Suppressor macrophage (primary cell): Measurements from ENCODE around the gene AKAP1.

Source experiments
- DNase-seq, 4 experiments: peaks; one replicate each; pipeline ENCODE4 v3.0.0-alpha.2; 2020 to 2022

Gene AKAP1

GRCh38 chr17:57132663-57133062, 47.6 kb downstream of the AKAP1 start:
- DNase-seq, result no peak

- DNase-seq, result no peak
These were observed 48.4 kb downstream of the AKAP1 start for GRCh38 chr17:57133486-57133885.

DNA sequence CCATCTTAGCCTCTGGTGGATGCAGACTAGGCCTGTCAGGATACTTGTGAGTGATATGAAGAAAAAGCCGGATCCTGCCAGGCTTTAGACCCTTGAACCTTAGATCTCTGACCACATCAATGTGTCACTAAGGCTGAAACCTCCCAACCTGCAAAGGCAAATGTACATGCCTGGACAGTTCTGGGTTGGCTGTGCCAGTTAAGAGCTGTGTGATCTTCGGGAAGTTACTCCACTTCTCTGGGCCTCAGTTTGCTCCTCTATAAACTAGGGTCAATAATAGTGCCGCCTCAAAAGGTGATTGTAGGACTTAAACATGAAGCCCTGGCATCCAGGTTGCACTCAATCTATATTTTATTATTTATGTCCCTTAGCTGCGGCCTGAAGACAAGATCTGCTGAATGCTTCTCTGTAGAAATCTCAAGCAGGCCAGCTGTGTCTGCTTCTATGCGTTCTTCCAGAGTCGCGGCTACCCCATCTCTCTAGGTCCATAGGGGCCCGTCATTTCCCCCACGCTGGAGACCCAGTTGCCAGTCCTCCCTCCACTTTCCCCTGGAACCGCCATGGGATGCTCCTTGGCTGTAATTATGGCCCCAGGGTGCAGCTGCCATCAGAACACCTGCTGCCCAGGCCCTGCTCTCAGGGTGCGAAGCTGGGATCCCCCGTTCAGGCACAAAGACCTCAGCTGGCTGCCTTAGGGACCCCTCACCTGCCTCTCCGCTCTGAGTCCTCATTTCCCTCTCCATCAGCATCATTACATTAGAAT, 50.2 kb downstream of the AKAP1 start:
- DNase-seq, result no peak

GRCh38 chr17:57135789-57136291, 50.8 kb downstream of the AKAP1 start:
- DNase-seq, result peak; percentile 82 to 93 (median 90)

DNA sequence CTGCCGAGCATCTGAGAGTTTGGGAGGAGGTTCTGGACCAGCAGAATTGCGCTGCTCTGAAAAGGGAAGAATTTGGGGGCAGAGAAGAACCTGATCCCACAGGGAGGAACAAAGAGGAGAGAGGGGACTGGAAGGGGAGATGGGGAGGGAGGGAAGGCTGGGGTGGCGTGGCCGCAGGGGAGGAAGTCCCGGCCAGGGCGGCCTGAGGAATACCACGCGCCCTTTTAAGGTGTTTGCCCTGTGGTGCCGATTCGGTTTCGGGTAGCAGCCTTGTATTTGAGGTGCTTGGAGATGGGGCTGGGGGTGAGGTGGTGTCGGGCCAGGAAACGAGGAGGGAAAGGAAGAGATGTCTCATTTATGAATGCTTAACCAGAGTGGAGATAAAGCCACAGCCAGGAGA, 51.3 kb downstream of the AKAP1 start:
- DNase-seq, result no peak

DNA sequence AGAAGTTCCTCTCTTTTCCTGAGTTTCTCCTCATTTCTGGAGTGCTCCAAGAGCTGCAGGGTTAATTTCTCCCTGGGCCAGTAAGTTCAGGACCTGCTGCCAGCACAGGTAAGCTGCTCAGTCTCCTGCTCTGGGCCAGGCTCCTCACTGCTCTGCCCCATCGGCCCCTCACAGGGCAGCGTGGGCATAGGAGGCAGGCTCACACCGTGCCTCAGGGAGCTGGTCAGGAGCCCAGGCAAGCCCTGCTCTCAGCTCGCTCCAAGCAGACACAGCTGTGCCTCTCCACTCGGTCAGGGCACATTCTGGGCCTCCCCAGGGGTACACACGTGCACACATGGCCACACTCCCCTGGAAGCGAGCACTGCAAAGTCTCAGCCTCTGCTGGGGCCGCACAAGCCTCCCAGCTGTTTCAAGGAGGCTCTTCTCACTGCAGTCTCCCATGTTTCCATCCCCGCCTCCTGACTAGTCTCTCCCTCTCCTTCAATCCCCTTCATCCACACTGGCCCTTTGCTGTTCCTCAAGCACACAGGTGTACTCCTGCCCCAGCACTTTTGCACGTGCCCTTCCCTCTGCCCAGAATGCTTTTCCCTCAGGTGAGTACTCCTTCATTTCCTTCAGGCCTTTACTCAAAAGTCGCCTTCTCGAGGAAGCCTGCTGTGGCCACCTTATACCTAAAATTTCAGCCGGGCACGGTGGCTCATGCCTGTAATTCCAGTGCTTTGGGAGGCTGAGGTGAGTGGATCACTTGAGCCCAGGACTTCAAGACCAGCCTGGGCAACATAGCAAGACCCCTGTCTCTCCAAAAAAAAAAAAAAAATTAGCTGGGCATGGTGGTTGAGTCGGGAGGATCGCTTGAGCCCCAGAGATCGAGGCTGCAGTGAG, 53.2 kb downstream of the AKAP1 start:
- no peak for DNase-seq

GRCh38 chr17:57138956-57139576, 54.0 kb downstream of the AKAP1 start:
- peak; percentile 47 to 67 (median 60) for DNase-seq

- no peak for DNase-seq
These were observed 55.3 kb downstream of the AKAP1 start for GRCh38 chr17:57140316-57140715.

DNA sequence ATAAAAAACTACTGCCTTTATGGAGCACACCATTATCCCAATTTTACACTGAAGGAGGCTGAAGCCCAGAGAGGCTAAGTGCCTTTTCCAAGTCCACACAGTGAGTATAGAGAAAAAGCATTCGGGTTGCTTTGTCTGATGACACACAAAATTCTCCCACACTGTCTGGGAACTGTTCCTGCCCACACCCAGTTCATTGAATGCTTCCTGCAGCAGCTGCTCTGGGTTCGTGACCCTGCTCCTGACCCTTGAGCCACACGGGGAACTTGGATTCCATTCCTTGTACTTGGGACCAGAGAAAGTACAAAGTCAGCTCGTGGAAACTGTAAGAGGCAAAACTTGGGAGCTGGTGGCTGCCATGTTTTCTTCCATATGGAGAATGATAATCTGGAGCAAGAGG, 57.9 kb downstream of the AKAP1 start:
- peak; percentile 68 to 82 (median 82) for DNase-seq

GRCh38 chr17:57143361-57143760, 58.3 kb downstream of the AKAP1 start:
- peak in 3 of 4 experiments; percentile 9 to 22 (median 17) for DNase-seq

- DNase-seq, result peak in 3 of 4 experiments; percentile 11 to 21 (median 17)
These were observed 58.9 kb downstream of the AKAP1 start for GRCh38 chr17:57143919-57144318.

- no peak for DNase-seq
These were observed 59.5 kb downstream of the AKAP1 start for GRCh38 chr17:57144567-57144966.

DNA sequence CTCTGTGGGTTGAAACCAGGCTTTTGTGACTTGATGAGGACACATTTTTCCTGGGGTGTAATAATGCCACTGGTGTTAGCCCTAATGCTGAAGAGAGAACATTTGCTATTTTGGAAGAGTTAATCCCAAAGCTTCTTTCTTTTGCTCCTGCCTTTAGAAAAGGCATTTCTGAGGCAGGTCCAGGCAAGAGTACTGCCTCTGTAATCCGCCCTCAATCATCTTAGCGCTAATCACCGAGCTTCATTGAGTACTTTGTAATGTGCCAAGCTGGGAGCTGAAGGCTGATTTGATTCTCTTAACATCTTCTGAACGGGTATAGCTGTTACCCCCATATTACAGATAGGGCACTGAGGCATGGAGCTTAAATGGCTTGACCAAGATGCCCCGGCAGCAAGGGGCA, 60.3 kb downstream of the AKAP1 start:
- DNase-seq, result no peak

DNA sequence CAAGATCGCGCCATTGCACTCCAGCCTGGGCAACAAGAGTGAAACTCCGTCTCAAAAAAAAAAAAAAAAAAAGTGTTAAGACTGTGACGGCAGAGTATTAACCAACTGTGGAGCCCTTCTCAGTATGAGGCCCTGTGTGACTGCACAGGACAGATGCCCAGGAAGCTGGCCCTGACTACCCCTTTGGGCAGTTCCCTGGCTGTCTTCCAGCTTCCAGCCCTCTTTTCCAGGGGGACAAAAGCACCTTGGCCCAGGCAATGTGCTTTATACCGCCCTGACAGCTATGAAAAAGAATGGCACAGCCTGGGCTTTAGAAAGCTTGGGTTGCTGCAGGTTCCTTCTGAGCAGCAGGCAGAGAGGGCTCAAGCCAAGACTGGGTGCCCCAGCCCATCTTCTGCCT, 61.2 kb downstream of the AKAP1 start:
- no peak for DNase-seq

DNA sequence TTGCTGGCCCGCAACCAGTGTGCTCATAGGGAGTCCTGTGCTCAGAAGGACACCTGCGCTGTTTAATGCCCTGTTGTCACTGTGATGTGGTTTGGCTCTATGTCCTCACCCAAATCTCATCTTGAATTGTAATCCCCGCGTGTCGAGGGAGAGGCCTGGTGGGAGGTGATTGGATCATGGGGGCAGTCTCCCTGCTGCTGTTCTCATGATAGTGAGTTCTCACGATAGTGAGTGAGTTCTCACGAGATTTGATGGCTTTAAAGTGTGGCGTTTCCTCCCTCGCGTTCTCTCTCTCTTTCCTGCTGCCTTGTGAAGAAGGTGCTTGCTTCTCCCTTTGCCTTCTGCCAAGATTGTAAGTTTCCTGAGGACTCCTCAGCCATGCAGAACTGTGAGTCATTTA, 66.8 kb downstream of the AKAP1 start:
- DNase-seq, result no peak

DNA sequence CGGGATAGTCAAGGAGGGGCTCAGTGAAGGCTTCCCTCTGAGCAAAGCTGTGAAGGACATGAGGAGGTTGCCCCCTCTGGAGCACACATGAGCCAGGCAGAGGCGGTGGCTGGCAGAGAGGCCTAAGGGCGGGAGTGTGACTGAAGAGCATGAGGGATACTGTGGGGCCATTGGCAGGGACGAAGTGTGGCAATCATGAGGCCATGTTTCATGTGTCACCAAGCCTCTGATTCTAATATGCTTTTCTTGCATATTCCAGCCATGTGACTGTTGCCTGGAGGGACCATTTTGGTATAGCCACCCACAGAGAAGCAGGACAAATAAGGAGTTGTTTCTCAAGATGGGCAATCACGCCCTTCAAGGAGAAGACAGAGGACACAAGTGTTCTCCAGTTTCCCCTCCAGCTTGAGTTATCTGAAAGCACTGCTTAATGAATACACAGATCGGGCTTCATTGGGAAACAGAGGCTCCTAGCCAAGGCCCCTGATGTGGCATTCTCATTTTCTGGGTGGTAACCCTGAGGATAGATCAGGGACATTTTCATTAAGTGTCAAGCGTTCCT, 68.0 kb downstream of the AKAP1 start:
- peak; percentile 20 to 57 (median 50) for DNase-seq

GRCh38 chr17:57154921-57155320, 69.9 kb downstream of the AKAP1 start:
- DNase-seq, result peak; percentile 8 to 51 (median 34)

DNA sequence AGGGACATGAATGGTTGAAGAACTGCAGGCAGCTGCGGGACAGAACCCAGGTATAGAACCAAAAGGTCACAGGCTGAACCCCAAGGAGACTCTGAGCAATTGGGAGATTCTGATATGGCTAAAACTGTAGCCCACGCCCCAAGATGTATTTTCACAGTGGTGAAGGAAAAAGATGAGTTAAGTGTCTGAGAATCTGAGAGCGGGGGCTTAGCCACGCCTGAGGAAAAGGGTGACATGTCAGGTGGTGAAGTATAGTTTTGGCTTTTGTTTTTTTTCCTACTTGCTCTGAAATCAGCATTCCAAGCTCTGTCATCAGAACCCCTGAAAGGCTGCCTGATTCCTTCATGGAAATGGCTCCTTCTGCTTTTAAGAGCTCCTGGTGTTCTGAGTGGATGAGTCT, 73.3 kb downstream of the AKAP1 start:
- no peak for DNase-seq

GRCh38 chr17:57158795-57159194, 73.7 kb downstream of the AKAP1 start:
- DNase-seq, result no peak

DNA sequence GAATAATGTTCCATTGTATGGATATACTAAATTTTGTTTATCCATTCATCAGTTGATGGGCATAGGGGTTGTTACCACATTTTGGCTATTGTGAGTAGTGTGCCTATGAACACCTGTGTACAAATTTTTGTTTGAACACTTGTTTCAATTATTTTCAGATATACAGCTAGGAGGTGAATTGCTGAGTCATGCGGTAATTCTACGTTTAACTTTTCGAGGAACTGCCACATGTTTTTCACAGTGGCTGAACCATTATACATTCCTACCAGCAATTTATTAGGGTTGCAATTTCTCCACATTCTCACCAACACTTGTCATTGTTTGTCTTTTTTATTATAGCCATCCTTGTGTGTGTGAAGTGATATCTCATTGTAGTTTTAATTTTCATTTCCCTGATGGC, 75.6 kb downstream of the AKAP1 start:
- DNase-seq, result no peak

DNA sequence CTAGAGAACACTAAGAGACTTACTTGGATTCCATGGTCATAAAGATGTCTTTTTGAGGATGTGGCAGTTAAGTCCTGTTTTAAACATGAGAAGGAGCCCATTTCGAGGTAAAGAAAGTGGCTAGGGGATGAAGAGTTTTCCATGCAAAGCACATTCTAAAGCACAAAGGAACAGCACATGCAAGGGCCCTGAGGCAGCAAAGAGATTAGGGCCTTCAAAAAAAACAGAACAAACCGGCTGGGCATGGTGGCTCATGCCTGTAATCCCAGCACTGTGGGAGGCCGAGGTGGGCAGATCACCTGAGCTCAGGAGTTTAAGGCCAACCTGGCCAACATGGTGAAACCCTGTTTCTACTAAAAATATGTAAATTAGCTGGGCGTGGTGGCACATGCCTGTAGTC, 79.8 kb downstream of the AKAP1 start:
- no peak for DNase-seq

- no peak for DNase-seq
These were observed 80.7 kb downstream of the AKAP1 start for GRCh38 chr17:57165754-57166153.

DNA sequence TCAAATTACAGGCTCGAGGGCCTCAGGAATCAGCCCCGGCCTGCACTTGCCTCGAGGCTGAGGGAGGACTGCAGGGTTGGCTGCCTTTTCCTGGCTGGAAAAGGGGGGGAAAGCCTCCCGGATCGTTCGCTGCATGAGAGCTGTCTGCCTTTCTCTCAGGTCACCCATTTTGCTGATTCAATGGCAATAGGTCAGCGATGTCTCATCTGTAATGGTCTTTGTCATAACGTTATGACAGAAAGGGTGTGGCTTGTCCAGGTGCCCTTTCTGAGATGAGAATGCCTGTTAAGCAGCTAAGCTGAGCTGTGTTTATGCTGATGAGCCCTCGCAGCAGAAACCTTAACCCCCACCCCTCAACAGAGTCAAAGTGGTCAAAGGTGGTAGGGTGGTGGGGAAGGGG, 81.8 kb downstream of the AKAP1 start:
- no peak for DNase-seq
